ENCODE results near the gene ZNF354B.

The ZNF354B gene

GRCh38 chr5:178859625-178860521 is at the start of gene ZNF354B:
Gene ZNF354B, plus strand, starts transcription at chr5:178859953. Its CDS starts 1,095 bp downstream, at chr5:178861048.
- H3K4me3 ChIP-seq (ENCODE audit: low read depth, low read length): peak within 1 kb of the TSS; percentile 54
- peak; percentile 86 for DNase-seq (ENCODE audit: low read depth)
- TF ChIP-seq CTCF (IDR thresholded peaks at IDR 0.05; ENCODE audit: insufficient read depth, low read depth, low read length, missing control alignments): no peak

GRCh38 chr5:178817506-178817905 is 42.2 kb upstream of the ZNF354B start:
- no peak for DNase-seq (ENCODE audit: low read depth)
- H3K4me3 ChIP-seq (ENCODE audit: low read depth, low read length): no peak overlapping the region
- no peak for TF ChIP-seq CTCF (IDR thresholded peaks at IDR 0.05; ENCODE audit: insufficient read depth, low read depth, low read length, missing control alignments)

GRCh38 chr5:178818094-178818493 is 41.7 kb upstream of the ZNF354B start:
- TF ChIP-seq CTCF (IDR thresholded peaks at IDR 0.05; ENCODE audit: insufficient read depth, low read depth, low read length, missing control alignments): no peak
- no peak overlapping the region for H3K4me3 ChIP-seq (ENCODE audit: low read depth, low read length)
- no peak for DNase-seq (ENCODE audit: low read depth)

- no peak for TF ChIP-seq CTCF (IDR thresholded peaks at IDR 0.05; ENCODE audit: insufficient read depth, low read depth, low read length, missing control alignments)
- DNase-seq (ENCODE audit: low read depth): no peak
- H3K4me3 ChIP-seq (ENCODE audit: low read depth, low read length): no peak overlapping the region
Observed at GRCh38 chr5:178820001-178820400, 39.8 kb upstream of the ZNF354B start.

- no peak for TF ChIP-seq CTCF (IDR thresholded peaks at IDR 0.05; ENCODE audit: insufficient read depth, low read depth, low read length, missing control alignments)
- no peak for DNase-seq (ENCODE audit: low read depth)
Observed at GRCh38 chr5:178825444-178825843, 34.3 kb upstream of the ZNF354B start.

GRCh38 chr5:178826216-178826615 is 33.5 kb upstream of the ZNF354B start:
- no peak for TF ChIP-seq CTCF (IDR thresholded peaks at IDR 0.05; ENCODE audit: insufficient read depth, low read depth, low read length, missing control alignments)
- no peak for DNase-seq (ENCODE audit: low read depth)
- no peak overlapping the region for H3K4me3 ChIP-seq (ENCODE audit: low read depth, low read length)

More at GRCh38 chr5:178825444-178825843, 34.3 kb upstream of the ZNF354B start:
- H3K4me3 ChIP-seq (ENCODE audit: low read depth, low read length): no peak overlapping the region
